Skeletal muscle tissue (tissue), 4 donors: Measurements from ENCODE around the gene ADCYAP1. TPM values are rescaled to one million over a fixed set of nuclear protein-coding genes. Genes with fewer than 3 reads are reported as not detected.
"Not testable (repeated sequence)": the region's sequence is repeated elsewhere in the genome, so short reads cannot be mapped to it uniquely, and the experiment has no call there.

ENCODE experiments used
- H3K27ac ChIP-seq: one replicate; pipeline ENCODE4 v1.7.0; 2013; ENCODE audit warnings: mild to moderate bottlenecking, low read depth, low read length, inconsistent platforms
- H3K27me3 ChIP-seq, 3 donors: one replicate each; pipeline ENCODE4 v1.7.0; 2013; ENCODE audit warnings: low read length in 3 of 3; ENCODE audit not compliant: control insufficient read depth in 3 of 3, insufficient read depth in 3 of 3
- H3K36me3 ChIP-seq, 3 donors: one replicate each; pipeline ENCODE4 v1.7.0; 2013; ENCODE audit warnings: low read length in 3 of 3; ENCODE audit not compliant: control insufficient read depth in 3 of 3, insufficient read depth in 3 of 3
- H3K4me1 ChIP-seq, 3 donors: one replicate each; pipeline ENCODE4 v1.7.0; 2013; ENCODE audit warnings: low read length in 3 of 3, mild to moderate bottlenecking in 3 of 3; ENCODE audit not compliant: control insufficient read depth in 3 of 3, insufficient read depth in 3 of 3
- H3K4me3 ChIP-seq, 3 donors: one replicate each; pipeline ENCODE4 v1.7.0; 2013; ENCODE audit warnings: low read length in 3 of 3
- H3K9ac ChIP-seq, 3 donors: one replicate each; pipeline ENCODE4 v1.7.0; 2013; ENCODE audit warnings: low read length in 3 of 3, mild to moderate bottlenecking in 3 of 3, moderate library complexity in 2 of 3, low read depth in 1 of 3
- H3K9me3 ChIP-seq, 3 donors: one replicate each; pipeline ENCODE4 v1.7.0; 2013; ENCODE audit warnings: low read length in 3 of 3; ENCODE audit not compliant: control insufficient read depth in 3 of 3
- total RNA-seq: library from RNA; depleted of rRNA; stranded (reverse); fragments of >200 nt; gene quantifications from one replicate; pipeline ENCODE4 v1.2.3, GENCODE V29; 2014
- donor health status: Osteomylitis.

ADCYAP1 gene
- under 0.01 TPM for total RNA-seq

- Histone ChIP-seq H3K36me3 (no peaks in the 10 kb centered on the region), H3K27me3 (peaks cover 58 to 71% (median 69%) of the 10 kb centered on the region in 3 donors), H3K9ac (no peak within 1 kb of the TSS), H3K4me1 (peaks cover 20 to 30% (median 22%) of the 10 kb centered on the region in 3 donors), H3K9me3 (peaks cover 0 to 2% (median 0%) of the 10 kb centered on the region in 3 donors), H3K27ac (no peak within 1 kb of the TSS), H3K4me3 (no peak within 1 kb of the TSS)
These were observed at the start of gene ADCYAP1 for GRCh38 chr18:904218-905090. TSS of gene ADCYAP1 (plus strand) at chr18:904871. CDS start at chr18:905387, 516 bp downstream.

- Histone ChIP-seq H3K36me3 (no peaks in the 10 kb centered on the region), H3K4me3 (no peak overlapping the region), H3K27ac (no peak overlapping the region), H3K9ac (no peak overlapping the region), H3K9me3 (no peaks in the 10 kb centered on the region), H3K27me3 (no peaks in the 10 kb centered on the region), H3K4me1 (no peaks in the 10 kb centered on the region)
These were observed 46.7 kb upstream of the ADCYAP1 start for GRCh38 chr18:857986-858385.

- Histone ChIP-seq H3K4me3 (no peak overlapping the region), H3K36me3 (no peaks in the 10 kb centered on the region), H3K27ac (no peak overlapping the region), H3K27me3 (peaks cover 0 to 13% (median 4%) of the 10 kb centered on the region in 3 donors), H3K4me1 (no peaks in the 10 kb centered on the region), H3K9me3 (no peaks in the 10 kb centered on the region), H3K9ac (no peak overlapping the region)
These were observed 39.8 kb upstream of the ADCYAP1 start for GRCh38 chr18:864872-865273.

DNA sequence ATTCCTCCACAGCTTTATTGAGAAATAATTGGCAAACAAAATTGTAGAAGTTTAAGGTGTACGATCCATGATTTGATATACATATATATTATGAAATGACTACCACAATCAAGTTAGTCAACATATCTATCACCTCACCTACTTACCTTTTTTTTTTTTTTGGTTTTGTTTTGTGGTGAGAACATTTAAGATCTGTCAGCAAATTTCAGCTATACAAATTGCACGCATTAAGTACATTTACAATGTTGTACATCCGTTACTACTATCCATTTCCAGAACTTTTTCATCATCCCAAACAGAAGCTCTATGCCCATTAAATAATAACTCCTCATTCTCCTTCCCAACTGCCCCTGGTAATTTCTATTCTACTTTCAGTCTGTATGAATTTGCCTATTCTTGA, 37.4 kb upstream of the ADCYAP1 start:
- peaks cover 0 to 13% (median 4%) of the 10 kb centered on the region in 3 donors for H3K27me3 ChIP-seq

GRCh38 chr18:873426-873825, 31.2 kb upstream of the ADCYAP1 start:
- not testable (repeated sequence) for H3K9me3 ChIP-seq, H3K27ac ChIP-seq, H3K9ac ChIP-seq, H3K36me3 ChIP-seq, H3K4me1 ChIP-seq, H3K4me3 ChIP-seq, H3K27me3 ChIP-seq

More for the DNA sequence above, 37.4 kb upstream of the ADCYAP1 start:
- Histone ChIP-seq H3K27ac (no peak overlapping the region), H3K4me3 (no peak overlapping the region), H3K36me3 (no peaks in the 10 kb centered on the region), H3K9me3 (no peaks in the 10 kb centered on the region), H3K4me1 (no peaks in the 10 kb centered on the region), H3K9ac (no peak overlapping the region)

GRCh38 chr18:875912-876311, 28.8 kb upstream of the ADCYAP1 start:
- H3K9ac ChIP-seq: no peak overlapping the region
- H3K27me3 ChIP-seq: peaks cover 0 to 5% (median 0%) of the 10 kb centered on the region in 3 donors
- H3K27ac ChIP-seq: no peak overlapping the region
- no peaks in the 10 kb centered on the region for H3K4me1 ChIP-seq
- H3K36me3 ChIP-seq: no peaks in the 10 kb centered on the region
- no peaks in the 10 kb centered on the region for H3K9me3 ChIP-seq
- no peak overlapping the region for H3K4me3 ChIP-seq

DNA sequence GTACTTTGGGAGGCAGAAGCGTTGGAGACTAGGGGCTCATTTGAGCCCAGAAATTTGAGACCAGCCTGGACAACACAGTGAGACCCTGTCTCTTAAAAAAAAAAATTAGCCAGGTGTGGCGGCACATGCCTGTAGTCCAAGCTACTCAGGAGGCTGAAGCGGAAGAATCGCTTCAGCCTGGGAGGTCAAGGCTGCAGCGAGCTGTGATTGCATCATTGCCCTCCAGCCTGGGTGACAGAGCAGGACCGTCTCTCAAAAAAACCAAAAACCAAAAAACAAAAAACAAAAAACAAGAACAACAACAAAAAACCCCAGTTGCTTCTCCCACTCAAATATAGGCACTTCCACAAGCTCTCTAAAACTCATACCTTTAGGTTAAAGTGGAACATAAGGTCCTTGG, 27.4 kb upstream of the ADCYAP1 start:
- Histone ChIP-seq H3K4me1 (no peaks in the 10 kb centered on the region), H3K27me3 (peaks cover 0 to 5% (median 0%) of the 10 kb centered on the region in 3 donors), H3K36me3 (no peaks in the 10 kb centered on the region), H3K9me3 (no peaks in the 10 kb centered on the region), H3K9ac (no peak overlapping the region), H3K27ac (no peak overlapping the region), H3K4me3 (no peak overlapping the region)

DNA sequence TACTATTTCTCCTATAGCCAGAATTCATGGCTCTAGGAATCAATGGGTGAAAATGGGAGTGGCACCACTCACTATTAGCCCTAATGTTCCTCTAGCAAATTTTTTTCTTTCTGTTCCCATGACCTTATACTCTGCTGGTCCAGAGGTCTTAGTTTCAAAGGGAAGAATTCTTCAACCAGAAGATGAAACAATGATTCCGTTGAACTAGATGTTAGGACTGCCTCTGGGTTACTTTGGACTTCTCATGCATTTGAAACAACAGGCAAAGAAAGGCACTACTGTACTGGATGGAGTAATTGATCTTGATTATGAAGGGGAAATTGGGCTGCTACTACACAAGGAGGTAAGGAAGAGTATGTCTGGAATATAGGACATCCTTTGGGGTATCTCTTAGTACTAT, 18.6 kb upstream of the ADCYAP1 start:
- Histone ChIP-seq H3K4me3 (no peak overlapping the region), H3K27ac (no peak overlapping the region), H3K36me3 (no peaks in the 10 kb centered on the region), H3K9me3 (no peaks in the 10 kb centered on the region), H3K4me1 (no peaks in the 10 kb centered on the region), H3K9ac (no peak overlapping the region), H3K27me3 (no peaks in the 10 kb centered on the region)

GRCh38 chr18:887716-888115, 17.0 kb upstream of the ADCYAP1 start:
- Histone ChIP-seq H3K9me3 (no peaks in the 10 kb centered on the region), H3K4me1 (no peaks in the 10 kb centered on the region), H3K4me3 (no peak overlapping the region), H3K27me3 (no peaks in the 10 kb centered on the region), H3K36me3 (no peaks in the 10 kb centered on the region), H3K9ac (no peak overlapping the region), H3K27ac (no peak overlapping the region)

- Histone ChIP-seq H3K36me3 (no peaks in the 10 kb centered on the region), H3K4me3 (no peak overlapping the region), H3K9me3 (no peaks in the 10 kb centered on the region), H3K4me1 (no peaks in the 10 kb centered on the region), H3K27ac (no peak overlapping the region), H3K9ac (no peak overlapping the region), H3K27me3 (peaks cover 0 to 2% (median 0%) of the 10 kb centered on the region in 3 donors)
These were observed 12.4 kb upstream of the ADCYAP1 start for GRCh38 chr18:892316-892715.
